Limb (tissue), 2 donors: Measurements from ENCODE around the gene TAF13.
"Not testable (repeated sequence)": the region's sequence is repeated elsewhere in the genome, so short reads cannot be mapped to it uniquely, and the experiment has no call there.

Source experiments
- DNase-seq, 2 donors: peaks; one replicate each; pipeline ENCODE4 v3.0.0-alpha.2; 2016; ENCODE audit errors: extremely low spot score in 2 of 2

TAF13 gene

DNA sequence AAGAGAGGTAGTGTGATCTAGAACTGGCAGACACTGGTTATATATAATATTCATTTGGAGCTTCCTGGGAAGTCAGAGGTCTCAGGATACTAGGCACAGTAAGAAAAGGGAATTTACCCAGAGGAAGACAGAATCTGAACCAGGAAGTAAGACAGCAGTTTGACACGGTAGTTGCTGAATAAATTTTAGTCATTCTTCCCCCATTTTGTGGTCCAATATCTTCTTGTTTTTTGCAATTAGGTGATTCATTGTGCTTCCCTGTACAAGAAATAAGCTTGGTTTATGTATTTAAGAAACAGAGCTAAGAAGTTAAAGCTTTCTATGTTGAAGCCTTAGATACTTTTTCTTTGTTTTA lies 16.0 kb upstream of the TAF13 start:
- no peak for DNase-seq

DNA sequence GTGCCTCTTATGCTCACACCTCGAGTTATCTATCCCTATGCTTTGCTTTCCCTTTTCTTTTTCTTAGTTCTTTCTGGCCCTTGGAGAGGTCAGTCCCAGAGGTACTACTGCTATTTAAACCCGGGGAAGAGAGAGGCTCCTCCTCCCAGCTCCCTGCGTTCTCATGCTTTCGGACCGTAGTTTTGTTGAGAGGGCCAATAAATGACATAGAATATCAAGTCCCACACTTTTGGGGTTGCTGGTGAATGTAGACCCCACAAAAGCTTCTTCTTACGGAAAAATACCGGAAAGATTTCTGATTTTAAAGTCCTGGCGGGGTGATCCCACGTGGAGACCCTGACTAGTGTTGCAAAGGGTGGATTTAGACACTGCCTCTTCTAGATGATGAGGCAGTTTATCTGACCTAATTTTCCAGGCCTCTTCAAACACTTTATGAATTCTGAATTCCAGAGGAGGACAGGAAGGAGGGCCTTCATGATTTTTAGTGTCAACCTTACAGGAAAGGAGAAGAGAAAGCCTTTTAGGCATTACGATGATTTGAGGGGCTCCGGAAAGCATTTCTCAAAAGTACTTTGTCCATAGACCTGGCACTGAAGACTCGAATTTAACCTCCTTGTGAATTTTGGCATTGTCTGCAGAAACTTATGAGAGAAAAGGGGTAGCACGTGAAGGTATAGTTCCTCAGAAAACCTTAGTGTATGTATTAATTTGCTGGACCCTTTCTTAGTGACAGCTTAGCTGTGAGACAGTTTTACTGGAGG lies 15.5 kb upstream of the TAF13 start:
- no peak for DNase-seq

- DNase-seq, result peak; percentile 92 to 93
Observed at GRCh38 chr1:109090196-109091077, 14.6 kb upstream of the TAF13 start, which contains the start of gene TMEM167B. Gene TMEM167B (plus strand): TSS chr1:109090764. CDS start chr1:109090873, 109 bp downstream.

- DNase-seq, result peak in 1 of 2 donors; percentile 74
Observed at GRCh38 chr1:109089242-109090015, 13.6 kb upstream of the TAF13 start.

- no peak for DNase-seq
Observed at GRCh38 chr1:109084563-109085517, 9.0 kb upstream of the TAF13 start.

DNA sequence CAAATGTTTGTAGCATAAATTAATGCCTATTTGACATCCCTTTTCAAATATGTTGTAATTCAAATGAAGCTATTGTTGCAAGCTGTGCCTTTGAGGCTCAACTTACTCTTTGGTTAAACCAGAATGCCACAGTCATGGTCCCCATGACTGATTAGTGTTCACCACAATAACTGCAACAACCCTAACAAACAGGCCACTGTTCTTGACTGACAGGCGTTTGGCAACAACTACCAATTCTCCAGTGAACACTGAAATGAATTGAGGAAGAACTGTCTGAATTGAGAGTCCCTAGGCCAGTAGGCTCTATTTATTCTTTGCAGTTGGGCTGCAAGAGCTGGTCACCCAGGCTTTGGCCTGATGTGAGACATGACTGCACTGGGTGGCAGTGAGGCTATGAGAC lies 8.1 kb upstream of the TAF13 start:
- no peak for DNase-seq

- DNase-seq, result no peak
Observed at GRCh38 chr1:109083501-109083900, 7.7 kb upstream of the TAF13 start.

- no peak for DNase-seq
Observed at GRCh38 chr1:109080441-109081082, 4.8 kb upstream of the TAF13 start.

- DNase-seq, result no peak
Observed at GRCh38 chr1:109079240-109079622, 3.4 kb upstream of the TAF13 start.

DNA sequence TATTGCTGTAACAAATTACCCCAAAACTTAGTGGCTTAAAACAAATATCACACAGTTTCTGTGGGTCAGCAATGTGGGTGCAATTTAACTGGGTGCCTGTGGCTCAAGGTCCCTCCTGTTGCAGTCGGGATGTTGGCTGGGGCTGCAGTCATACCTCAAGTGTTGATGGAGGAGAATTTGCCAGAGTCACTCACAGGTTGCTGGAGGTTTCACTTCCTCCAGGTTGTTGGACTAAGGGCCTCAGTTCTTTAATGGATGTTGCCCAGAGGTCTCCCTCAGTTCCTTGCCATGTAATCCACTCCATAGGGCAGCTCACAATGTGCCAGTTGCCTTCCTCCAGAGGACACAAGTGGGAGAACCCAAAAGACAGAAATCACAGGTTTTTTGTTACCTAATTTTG lies 2.5 kb upstream of the TAF13 start:
- no peak for DNase-seq

- no peak for DNase-seq
Observed at GRCh38 chr1:109069294-109069693, 6.5 kb downstream of the TAF13 start.

GRCh38 chr1:109067883-109068282 lies 7.9 kb downstream of the TAF13 start:
- DNase-seq, result no peak

- no peak for DNase-seq
Observed at GRCh38 chr1:109065137-109065536, 10.7 kb downstream of the TAF13 start.

- DNase-seq, result no peak
Observed at GRCh38 chr1:109061183-109061582, 14.6 kb downstream of the TAF13 start.

DNA sequence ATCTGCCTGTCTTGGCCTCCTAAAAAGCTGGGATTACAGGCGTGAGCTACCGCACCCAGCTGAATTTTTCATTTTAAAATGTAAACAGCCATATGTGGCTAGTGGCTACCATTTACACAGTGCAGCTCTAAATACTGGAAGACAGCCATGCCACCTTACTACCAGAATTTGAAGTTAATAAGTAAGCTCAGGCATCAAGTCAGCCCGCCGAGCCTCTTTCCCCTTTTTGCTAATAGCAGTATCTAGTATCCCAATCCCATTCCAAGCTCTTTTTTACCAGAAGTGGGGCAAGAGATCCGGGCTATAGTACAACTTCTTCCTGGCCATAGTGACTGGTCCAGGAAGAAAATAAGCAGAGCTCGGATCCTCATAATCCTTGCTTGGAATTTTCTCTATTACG lies 15.1 kb downstream of the TAF13 start:
- no peak for DNase-seq

- no peak for DNase-seq
Observed at GRCh38 chr1:109059026-109059425, 16.8 kb downstream of the TAF13 start.

- DNase-seq, result no peak
Observed at GRCh38 chr1:109056064-109056463, 19.7 kb downstream of the TAF13 start.

DNA sequence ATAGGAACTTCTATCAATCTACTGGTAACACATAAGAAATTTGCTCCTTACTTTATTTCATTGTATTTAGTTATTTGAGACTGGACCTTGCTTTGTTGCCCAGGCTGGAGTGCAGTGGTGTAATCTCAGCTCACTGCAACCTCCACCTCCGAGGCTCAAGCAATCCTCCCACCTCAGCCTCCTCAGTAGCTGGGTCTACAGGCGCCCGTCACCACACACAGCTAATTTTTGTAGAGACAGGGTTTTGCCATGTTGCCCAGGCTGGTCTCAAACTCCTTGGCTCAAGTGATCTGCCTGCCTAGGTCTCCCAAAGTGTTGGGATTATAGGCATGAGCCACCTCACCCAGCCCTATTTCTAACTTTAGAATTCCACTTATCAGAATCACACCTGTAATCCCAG lies 23.7 kb downstream of the TAF13 start:
- DNase-seq, result not testable (repeated sequence)

GRCh38 chr1:109050228-109050995 lies 25.4 kb downstream of the TAF13 start:
- DNase-seq, result no peak
